Raji (cell line): ENCODE results near the gene GSK3B.

Experiments used
- POLR2A ChIP-seq: IDR thresholded peaks from 2 replicates; pipeline ENCODE4 v1.6.1; 2011; ENCODE audit warnings: low read depth, low read length, control low read depth; ENCODE audit not compliant: insufficient read depth

The GSK3B gene

GRCh38 chr3:119817071-119817470 is 277.2 kb downstream of the GSK3B start:
- TF ChIP-seq POLR2A: no peak

GRCh38 chr3:119815716-119816115 is 278.5 kb downstream of the GSK3B start:
- TF ChIP-seq POLR2A: no peak

- no peak for TF ChIP-seq POLR2A
These were observed 281.7 kb downstream of the GSK3B start for GRCh38 chr3:119812491-119813058.

GRCh38 chr3:119810018-119810435 is 284.2 kb downstream of the GSK3B start:
- TF ChIP-seq POLR2A: no peak

GRCh38 chr3:119809249-119810017 is 284.8 kb downstream of the GSK3B start:
- TF ChIP-seq POLR2A: no peak

DNA sequence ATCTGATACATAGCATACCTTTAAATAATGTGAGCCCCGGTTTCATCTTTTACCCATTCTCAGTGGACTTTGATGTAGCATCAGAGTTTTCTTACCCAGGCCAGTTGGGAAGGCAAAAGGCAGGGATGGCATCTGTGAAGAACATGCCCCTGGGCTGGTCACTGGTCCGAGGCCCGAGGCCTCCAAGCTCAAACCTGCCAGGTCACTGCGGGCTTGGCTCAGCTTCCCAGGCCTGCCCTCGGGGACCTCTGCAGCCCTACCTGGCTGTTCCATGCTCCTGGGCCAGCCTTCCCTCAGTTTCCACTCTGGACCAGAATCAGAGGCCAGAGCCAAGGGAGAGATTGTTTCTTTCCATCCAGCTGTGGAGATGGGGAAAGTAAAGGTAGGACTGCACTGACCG is 285.4 kb downstream of the GSK3B start:
- no peak for TF ChIP-seq POLR2A

DNA sequence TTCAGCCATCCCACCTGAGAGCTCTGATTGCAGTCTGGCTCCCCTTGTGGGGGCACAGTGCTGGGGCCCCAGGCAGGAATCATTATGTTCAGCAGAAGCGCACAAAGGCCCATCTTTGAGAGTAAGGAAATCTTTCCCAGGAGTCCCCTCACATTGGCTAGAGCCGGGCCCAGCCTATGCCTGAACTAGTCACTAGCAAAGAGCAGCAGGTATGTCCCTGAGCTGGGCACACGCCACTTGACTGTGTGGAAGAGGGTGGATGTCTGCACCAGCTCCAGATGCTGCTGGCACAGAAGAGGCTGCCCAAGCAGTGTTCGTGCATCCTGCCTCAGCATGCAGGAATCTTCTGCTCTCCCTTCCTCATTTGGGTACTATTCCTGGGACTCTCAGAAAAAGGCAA is 286.0 kb downstream of the GSK3B start:
- TF ChIP-seq POLR2A: no peak

DNA sequence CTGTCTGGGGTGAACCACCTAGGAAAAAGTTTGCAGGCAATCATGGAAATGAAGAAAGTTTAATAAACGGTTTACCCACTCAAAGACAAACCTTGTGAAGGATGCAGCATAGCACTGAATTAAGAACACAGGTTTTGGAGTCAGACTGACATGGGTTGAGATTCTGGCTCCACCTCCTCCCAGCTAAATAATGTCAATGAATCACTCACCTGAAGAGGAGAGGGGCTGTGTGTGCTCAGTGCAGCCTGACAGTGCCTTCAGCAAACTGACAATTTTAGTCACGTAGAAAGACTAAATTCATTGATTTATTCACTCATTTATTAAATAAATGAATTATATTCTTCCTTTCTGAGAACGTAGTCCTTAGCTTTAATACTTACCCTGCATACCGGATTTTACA is 293.4 kb downstream of the GSK3B start:
- TF ChIP-seq POLR2A: no peak

GRCh38 chr3:119796785-119797184 is 297.5 kb downstream of the GSK3B start:
- no peak for TF ChIP-seq POLR2A

GRCh38 chr3:119796368-119796767 is 297.9 kb downstream of the GSK3B start:
- no peak for TF ChIP-seq POLR2A

GRCh38 chr3:119795849-119796248 is 298.4 kb downstream of the GSK3B start:
- TF ChIP-seq POLR2A: no peak

DNA sequence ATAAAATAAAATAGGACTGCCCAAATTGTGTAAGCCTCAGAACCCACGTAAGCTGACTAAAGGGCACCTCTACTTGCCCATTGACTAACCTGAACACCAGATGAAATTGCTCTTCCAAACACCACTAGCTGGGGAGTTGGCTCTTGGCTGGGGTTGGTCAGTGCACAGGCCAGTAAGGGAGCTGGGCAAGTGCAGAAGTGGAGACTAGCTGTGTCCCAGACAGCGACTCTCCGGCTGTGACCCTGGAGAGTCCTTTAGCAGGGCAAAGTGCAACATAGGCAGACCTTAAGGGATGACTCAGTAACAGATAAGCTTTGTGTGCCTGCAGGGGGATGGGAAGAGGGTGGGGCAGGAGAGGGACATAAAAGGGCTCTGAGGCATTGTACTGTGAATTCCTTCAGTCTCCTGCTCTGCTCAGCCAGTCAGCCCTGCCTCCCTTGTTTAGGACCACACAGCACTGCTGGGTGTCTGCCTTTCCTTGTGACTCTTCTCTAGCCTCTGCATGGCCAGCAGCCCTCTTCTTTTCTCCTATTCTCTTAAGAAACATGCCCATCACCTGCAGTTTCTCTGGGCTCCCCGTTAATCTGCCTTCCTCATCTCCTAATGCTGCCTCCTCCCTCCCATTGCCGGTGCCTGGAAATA is 299.2 kb downstream of the GSK3B start:
- no peak for TF ChIP-seq POLR2A

GRCh38 chr3:119794401-119794800 is 299.8 kb downstream of the GSK3B start:
- no peak for TF ChIP-seq POLR2A

GRCh38 chr3:119792270-119792669 is 302.0 kb downstream of the GSK3B start:
- no peak for TF ChIP-seq POLR2A

DNA sequence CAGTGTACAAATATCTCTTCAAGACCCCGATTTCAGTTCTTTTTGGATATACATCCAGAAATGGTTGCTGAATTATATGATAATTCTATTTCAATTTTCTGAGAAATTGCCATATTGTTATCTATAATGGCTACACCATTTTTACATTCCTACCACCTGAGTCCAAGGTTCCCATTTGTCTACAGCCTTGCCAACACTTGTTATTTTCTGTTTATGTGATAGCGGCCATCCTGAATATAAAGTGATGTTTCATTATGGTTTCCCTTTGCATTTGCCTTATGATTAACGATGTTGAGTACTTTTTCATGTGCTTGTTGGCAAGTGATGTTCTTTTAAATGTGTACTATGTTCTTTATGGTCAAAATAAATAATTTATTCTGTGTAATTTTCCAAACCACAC is 303.9 kb downstream of the GSK3B start:
- TF ChIP-seq POLR2A: no peak

- TF ChIP-seq POLR2A: no peak
These were observed 307.8 kb downstream of the GSK3B start for GRCh38 chr3:119786409-119786808.
